Effector memory CD8-positive, alpha-beta T cell (primary cell): ENCODE data around the gene SLCO3A1.

Experiments
- ATAC-seq: fragments of 150-1000 bp; cut with Tn5 transposase; replicated peaks from 2 replicates; pipeline ENCODE4 v1.10.0; 2021; ENCODE audit warnings: mild to moderate bottlenecking, moderate library complexity
- DNase-seq, 3 experiments: peaks; one replicate each; pipeline ENCODE4 v3.0.0; 2021
- H3K27ac Mint-ChIP-seq, 2 donors: one replicate each; pipeline ENCODE4 v1.8.0; 2022; ENCODE audit warnings: mild to moderate bottlenecking in 2 of 2, mixed read lengths in 2 of 2, moderate library complexity in 2 of 2
- H3K27me3 Mint-ChIP-seq, 2 donors: one replicate each; pipeline ENCODE4 v1.8.0; 2022; ENCODE audit warnings: mixed read lengths in 2 of 2
- H3K36me3 Mint-ChIP-seq: one replicate; pipeline ENCODE4 v1.8.0; 2022; ENCODE audit warnings: mild to moderate bottlenecking, moderate library complexity, mixed read lengths; ENCODE audit not compliant: insufficient read depth
- H3K4me1 Mint-ChIP-seq, 2 donors: one replicate each; pipeline ENCODE4 v1.8.0; 2022; ENCODE audit warnings: low read depth in 2 of 2, mixed read lengths in 2 of 2
- H3K4me3 Mint-ChIP-seq, 2 donors: one replicate each; pipeline ENCODE4 v1.8.0; 2022; ENCODE audit warnings: mild to moderate bottlenecking in 2 of 2, mixed read lengths in 2 of 2, moderate library complexity in 2 of 2
- H3K9me3 Mint-ChIP-seq, 2 donors: one replicate each; pipeline ENCODE4 v1.8.0; 2022; ENCODE audit warnings: mixed read lengths in 2 of 2

Gene SLCO3A1

DNA sequence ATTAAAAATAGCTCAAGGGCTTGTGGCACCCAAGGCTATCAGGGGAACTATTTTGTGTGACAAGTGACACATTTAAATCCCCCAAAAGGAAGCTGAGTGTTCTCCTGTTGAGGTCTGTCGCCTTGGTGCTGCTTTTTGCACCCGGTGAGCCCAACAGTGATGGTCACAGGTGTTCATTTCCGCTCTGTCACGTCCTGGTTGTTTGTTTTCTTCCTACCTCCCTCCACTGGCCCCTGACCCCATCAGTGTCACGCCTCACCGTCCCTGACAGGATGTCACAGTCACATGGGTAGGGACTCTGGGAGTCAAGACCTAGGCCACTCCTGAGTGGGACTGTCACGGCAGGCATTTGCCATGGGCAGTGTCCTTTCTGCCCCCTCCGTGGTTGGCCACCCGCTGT is 11.2 kb downstream of the SLCO3A1 start:
- Mint-ChIP-seq H3K9me3 (no peaks in the 10 kb centered on the region), H3K27ac (peak overlapping the region; percentile 46 to 61), H3K27me3 (no peaks in the 10 kb centered on the region), H3K4me3 (peak overlapping the region; percentile 9 to 38), H3K36me3 (peaks cover 5% of the 10 kb centered on the region), H3K4me1 (peaks cover 49 to 64% of the 10 kb centered on the region in 2 donors)
- ATAC-seq (peak; percentile 84), DNase-seq (peak in 2 of 3 experiments; percentile 14 to 16)

DNA sequence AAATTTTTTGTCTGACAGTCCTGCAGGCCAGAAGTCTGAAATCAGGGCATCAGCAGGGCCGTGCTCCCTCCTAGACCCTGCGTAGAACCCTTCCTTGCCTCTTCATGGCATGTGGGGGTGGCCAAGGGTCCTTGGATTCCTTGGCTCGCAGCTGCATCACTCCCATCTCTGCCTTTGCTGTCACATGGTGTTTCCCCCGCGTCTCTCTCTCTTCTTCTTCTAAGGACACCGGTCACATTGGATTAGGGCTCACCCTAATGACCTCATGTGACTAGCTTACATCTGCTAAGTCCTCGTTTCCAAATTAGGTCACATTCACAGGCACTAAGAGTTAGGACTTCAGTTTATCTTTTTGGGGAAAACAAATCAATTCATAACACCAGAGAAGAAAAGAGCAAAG is 12.0 kb downstream of the SLCO3A1 start:
- DNase-seq (no peak), ATAC-seq (no peak)
- Mint-ChIP-seq H3K4me1 (peaks cover 53 to 63% of the 10 kb centered on the region in 2 donors), H3K9me3 (no peaks in the 10 kb centered on the region), H3K27ac (peak overlapping the region; percentile 46 to 61), H3K27me3 (no peaks in the 10 kb centered on the region), H3K36me3 (peaks cover 5% of the 10 kb centered on the region), H3K4me3 (no peak overlapping the region)

DNA sequence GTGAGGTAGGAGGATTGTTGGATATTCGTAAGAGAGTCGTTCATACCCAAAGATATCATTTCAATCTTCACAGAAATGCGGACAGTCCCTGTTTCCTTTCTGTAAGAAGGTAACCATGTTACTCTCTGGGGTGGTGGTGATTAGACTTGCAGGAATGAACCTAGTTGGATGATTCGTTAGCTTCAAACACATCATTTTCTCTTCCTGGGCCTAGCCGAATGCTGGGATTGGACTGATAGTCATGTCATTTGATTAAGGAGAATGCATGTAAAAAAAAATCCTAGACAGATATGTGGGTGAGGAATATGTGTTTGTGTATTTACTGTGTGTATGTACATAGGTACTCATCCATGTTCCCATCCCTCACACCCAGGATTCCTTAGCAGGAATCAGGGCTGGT is 12.4 kb downstream of the SLCO3A1 start:
- Mint-ChIP-seq H3K27me3 (no peaks in the 10 kb centered on the region), H3K4me1 (peaks cover 57 to 64% of the 10 kb centered on the region in 2 donors), H3K27ac (peak overlapping the region; percentile 46 to 61), H3K4me3 (no peak overlapping the region), H3K36me3 (peaks cover 5% of the 10 kb centered on the region), H3K9me3 (no peaks in the 10 kb centered on the region)
- no peak for DNase-seq
- ATAC-seq: no peak

DNA sequence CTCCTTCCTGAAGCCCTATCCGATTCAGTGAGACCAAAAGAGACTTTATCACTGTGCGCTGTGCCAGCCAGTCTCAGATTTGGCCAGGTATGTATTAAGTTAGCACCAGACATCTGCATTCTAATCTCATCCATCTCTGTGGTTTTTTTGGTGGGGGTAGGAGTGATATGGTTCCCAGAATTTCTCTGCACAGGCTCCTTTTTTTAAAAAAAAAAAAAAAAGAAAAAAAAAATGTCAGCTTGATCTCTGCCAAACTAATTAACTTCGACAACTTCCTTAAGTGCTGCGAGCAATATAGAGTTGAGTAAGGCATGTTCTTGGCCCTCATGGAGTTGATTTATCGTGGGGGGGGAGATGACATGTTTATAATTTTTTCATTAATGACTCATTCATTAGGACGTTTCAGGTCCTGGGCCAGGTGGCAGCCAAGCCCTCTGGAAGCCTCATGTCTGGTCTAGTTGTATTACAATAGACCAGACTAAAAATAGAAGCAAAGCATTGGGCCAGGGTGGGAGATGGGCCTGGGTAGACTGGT is 12.9 kb downstream of the SLCO3A1 start:
- Mint-ChIP-seq H3K9me3 (no peaks in the 10 kb centered on the region), H3K4me3 (no peak overlapping the region), H3K27ac (peak overlapping the region; percentile 61 to 76), H3K36me3 (peaks cover 5% of the 10 kb centered on the region), H3K27me3 (no peaks in the 10 kb centered on the region), H3K4me1 (peaks cover 62 to 66% of the 10 kb centered on the region in 2 donors)
- no peak for ATAC-seq
- DNase-seq: no peak

DNA sequence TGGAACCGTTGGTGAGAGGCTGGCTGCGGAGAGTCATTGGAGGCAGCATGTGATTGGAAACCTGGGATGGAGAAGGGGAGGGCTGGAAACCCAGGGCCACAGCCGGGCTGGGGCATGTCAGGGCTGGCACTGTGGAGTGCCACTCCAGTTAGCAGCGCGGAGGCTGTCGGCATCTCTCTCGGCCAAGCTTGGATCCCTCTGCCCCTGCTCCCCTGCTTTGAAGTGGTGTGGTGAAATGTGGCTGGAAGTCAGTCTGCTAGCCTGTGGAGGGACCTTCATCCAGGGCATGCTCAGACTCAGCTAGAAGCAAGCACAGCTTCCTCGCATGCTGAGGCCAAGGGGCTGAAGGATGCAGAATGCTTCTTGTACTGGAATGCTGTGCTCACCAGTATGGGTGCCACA is 13.5 kb downstream of the SLCO3A1 start:
- peaks cover 5% of the 10 kb centered on the region for H3K36me3 Mint-ChIP-seq
- no peaks in the 10 kb centered on the region for H3K9me3 Mint-ChIP-seq
- ATAC-seq (no peak), DNase-seq (no peak)
- peak overlapping the region in 1 of 2 donors; percentile 76 for H3K27ac Mint-ChIP-seq
- peaks cover 65 to 67% of the 10 kb centered on the region in 2 donors for H3K4me1 Mint-ChIP-seq
- no peak overlapping the region for H3K4me3 Mint-ChIP-seq
- H3K27me3 Mint-ChIP-seq: no peaks in the 10 kb centered on the region

DNA sequence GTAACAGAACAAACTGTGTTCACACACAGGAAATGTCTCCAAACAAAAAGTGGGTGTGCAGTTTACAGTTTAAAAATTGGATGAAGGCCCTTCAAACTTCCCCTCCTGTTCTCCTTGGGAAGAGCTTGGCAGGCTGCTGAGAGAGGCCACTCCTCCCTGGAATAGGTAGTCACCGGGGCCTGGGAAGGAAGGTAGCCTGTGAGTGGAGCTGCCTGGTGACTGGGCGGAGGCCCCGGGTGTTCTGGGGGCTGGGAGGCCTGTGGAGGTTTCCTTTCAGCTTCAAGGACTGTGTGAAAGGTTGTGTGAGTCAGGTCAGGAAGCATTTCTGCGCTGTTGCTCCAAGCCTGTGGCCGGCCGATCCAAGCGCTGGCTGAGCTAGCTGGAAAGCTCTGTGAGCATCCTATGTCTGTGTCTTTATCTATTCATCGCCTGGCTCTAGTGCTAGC is 14.1 kb downstream of the SLCO3A1 start:
- Mint-ChIP-seq H3K27me3 (no peaks in the 10 kb centered on the region), H3K27ac (no peak overlapping the region), H3K36me3 (peaks cover 5% of the 10 kb centered on the region), H3K9me3 (no peaks in the 10 kb centered on the region), H3K4me3 (peak overlapping the region in 1 of 2 donors; percentile 27), H3K4me1 (peaks cover 63 to 69% of the 10 kb centered on the region in 2 donors)
- no peak for ATAC-seq
- no peak for DNase-seq

DNA sequence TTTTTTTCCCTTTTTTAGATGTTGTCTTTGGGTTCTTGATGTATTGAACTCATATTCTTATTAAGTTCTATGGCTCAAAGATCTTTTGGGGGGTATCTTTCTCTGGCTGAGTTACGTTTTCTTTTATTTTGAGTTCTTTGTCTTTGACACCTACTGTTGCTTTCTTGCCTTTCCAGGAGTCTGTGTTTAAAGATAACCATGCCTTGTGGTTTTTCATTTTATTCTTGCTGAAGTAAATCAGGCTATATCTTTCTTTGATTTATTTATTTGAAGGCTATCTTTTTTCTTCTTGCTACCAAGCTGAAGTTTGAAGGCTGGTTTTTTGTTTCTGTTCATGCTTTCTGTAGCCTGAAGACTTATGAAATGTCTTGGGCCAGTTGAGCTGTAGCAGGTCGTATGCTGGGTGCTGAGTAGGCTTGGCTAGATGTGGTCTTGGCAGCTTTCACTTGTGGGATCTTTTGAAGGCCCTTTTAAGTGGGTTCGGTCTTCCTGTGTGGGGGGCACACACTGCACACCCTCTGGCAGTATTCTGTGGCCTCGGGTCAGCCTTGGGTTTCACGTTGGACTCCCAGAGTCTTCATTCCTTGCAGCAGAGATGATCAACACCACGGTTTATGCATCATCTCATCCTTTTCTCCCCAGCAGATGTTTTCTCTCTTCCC is 17.5 kb downstream of the SLCO3A1 start:
- peak overlapping the region; percentile 26 to 46 for H3K4me3 Mint-ChIP-seq
- peak; percentile 61 for ATAC-seq

DNA sequence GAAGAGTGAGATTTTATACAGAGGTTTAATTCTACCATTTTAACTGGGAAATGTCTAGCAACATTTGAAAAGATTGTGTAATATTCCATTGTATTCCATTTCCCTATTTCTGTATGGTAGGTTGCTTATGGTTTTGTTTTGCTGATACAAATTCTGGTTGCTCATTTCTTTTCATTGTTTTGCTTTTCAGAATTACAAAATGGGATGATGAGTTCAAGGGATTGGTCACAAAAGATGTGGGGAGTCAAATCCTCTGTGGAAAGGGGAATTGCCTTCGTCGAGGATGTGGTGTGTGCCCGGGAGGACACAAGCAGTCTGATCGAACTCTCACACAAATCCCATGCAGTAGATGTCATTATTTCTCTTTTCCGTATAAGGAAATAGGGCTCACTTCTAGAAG is 18.3 kb downstream of the SLCO3A1 start:
- Mint-ChIP-seq H3K9me3 (no peaks in the 10 kb centered on the region), H3K4me1 (peaks cover 38 to 55% of the 10 kb centered on the region in 2 donors), H3K4me3 (peak overlapping the region in 1 of 2 donors; percentile 20), H3K27ac (peak overlapping the region; percentile 24 to 26), H3K36me3 (peaks cover 5% of the 10 kb centered on the region), H3K27me3 (no peaks in the 10 kb centered on the region)
- no peak for DNase-seq
- ATAC-seq: no peak

More for the DNA sequence above, 17.5 kb downstream of the SLCO3A1 start:
- H3K36me3 Mint-ChIP-seq: peaks cover 8% of the 10 kb centered on the region
- H3K27me3 Mint-ChIP-seq: no peaks in the 10 kb centered on the region
- H3K4me1 Mint-ChIP-seq: peaks cover 45 to 61% of the 10 kb centered on the region in 2 donors
- H3K27ac Mint-ChIP-seq: peak overlapping the region; percentile 24 to 26
- DNase-seq: no peak
- H3K9me3 Mint-ChIP-seq: no peaks in the 10 kb centered on the region

DNA sequence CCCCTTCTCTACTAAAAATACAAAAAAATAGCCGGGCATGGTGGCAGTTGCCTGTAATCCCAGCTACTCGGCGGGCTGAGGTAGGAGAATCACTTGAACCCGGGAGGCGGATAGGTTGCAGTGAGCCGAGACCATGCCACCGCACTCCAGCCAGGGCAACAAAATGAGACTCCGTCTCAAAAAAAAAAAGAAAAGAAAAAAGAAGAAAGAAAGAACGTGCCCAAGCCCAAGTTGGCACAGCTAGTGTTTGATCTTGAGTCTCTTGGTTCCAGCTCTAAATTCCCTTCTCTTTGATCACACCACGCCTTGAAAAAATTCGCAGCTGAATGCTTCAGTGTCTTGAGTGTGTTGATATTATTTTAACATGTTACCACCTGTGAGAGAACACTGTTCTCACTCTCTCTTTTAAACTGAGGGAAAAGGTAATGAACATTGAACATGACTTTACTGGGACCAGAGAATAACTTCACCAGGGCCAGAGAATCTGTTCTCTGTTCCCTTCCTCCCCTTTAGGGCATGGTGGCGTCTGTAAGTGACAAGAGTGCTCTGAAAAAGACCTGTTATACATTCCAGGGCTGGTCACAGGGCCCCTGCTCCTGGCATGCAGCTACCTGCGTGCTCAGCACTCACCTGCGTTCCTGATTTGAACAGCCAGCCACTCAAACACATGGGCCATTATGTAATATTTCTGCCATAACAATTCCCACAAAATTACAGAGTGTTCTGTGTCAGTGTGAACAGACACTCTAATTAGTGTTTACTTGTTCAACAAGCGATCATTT is 19.0 kb downstream of the SLCO3A1 start:
- DNase-seq: no peak
- no peak for ATAC-seq
- Mint-ChIP-seq H3K27me3 (no peaks in the 10 kb centered on the region), H3K9me3 (no peaks in the 10 kb centered on the region), H3K4me1 (peaks cover 37 to 56% of the 10 kb centered on the region in 2 donors), H3K36me3 (peaks cover 5% of the 10 kb centered on the region), H3K4me3 (no peak overlapping the region), H3K27ac (no peak overlapping the region)

DNA sequence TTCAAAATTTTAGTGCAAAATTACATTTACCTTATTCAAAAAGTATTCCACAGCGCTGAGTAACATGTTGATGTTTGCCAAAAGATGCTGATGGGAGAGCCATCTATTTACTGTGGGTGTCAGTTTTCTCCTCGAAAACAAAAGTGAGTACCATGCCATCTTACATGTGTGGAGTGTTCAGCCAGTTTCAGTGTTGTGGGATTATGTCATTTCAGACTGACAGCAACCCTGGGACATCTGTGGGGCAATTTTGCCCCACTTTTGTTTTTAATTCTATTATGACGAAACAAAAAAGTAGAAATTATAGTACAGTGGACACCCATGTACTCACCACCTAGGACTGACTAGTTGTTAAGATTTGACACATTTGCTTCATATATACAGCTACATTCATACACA is 19.6 kb downstream of the SLCO3A1 start:
- Mint-ChIP-seq H3K9me3 (no peaks in the 10 kb centered on the region), H3K4me3 (no peak overlapping the region), H3K27ac (peak overlapping the region in 1 of 2 donors; percentile 4), H3K36me3 (peaks cover 5% of the 10 kb centered on the region), H3K4me1 (peaks cover 36 to 54% of the 10 kb centered on the region in 2 donors), H3K27me3 (no peaks in the 10 kb centered on the region)
- no peak for ATAC-seq
- DNase-seq: no peak

DNA sequence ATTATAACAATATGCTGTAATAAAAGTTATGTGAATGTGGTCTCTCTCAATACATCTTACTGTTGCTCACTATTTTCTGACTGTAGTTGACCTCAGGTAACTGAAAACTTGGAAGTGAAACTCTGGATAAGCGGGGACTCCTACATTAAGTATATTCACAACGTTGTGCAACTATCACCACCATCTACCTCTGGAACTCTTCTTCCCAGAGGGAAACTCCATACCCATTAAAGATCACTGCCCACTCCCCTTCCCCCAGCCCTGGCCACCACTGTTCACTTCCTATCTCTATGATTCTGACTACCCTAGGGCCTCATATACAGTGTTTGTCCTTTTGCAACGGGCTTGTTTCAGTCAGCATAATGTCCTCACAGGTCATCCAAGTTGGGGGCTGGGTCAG is 20.7 kb downstream of the SLCO3A1 start:
- Mint-ChIP-seq H3K36me3 (peaks cover 3% of the 10 kb centered on the region), H3K4me1 (peaks cover 38 to 61% of the 10 kb centered on the region in 2 donors), H3K27ac (peak overlapping the region in 1 of 2 donors; percentile 87), H3K4me3 (no peak overlapping the region), H3K9me3 (no peaks in the 10 kb centered on the region), H3K27me3 (no peaks in the 10 kb centered on the region)
- ATAC-seq (no peak), DNase-seq (no peak)

DNA sequence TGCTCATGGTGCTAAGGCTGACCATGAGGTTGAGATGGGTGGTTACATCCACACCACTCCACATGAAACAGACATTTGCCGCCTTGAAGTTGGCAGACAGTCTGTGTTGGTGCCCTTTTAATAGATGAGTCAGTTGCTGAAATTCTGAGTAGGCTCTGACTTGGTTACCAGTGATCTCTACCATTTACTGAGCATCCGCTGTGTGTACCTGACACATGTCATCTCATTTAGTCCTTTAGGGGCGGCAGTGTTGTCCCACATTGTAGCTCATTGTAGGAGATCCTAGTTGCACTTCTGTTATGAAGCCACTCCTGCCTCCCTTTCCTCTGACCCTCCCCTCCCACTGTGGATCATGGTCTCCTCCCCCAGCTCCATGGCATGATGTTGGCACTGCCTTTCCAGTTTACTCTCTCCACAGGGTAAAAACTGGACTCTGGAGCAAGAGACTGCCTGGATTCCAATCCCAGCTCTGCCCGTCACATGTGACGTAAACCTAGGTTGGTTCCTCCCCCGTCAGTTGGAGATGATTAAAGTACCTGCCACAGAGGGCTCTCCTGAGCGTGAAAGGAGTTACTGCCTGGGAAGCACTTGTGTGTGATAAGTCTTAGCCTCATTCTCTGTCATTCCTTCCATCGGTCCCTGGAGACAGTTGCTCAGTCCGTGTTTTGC is 21.6 kb downstream of the SLCO3A1 start:
- Mint-ChIP-seq H3K4me1 (peaks cover 33 to 59% of the 10 kb centered on the region in 2 donors), H3K36me3 (peaks cover 6% of the 10 kb centered on the region), H3K27me3 (no peaks in the 10 kb centered on the region), H3K27ac (peak overlapping the region in 1 of 2 donors; percentile 87), H3K9me3 (no peaks in the 10 kb centered on the region), H3K4me3 (no peak overlapping the region)
- no peak for DNase-seq
- ATAC-seq: no peak

DNA sequence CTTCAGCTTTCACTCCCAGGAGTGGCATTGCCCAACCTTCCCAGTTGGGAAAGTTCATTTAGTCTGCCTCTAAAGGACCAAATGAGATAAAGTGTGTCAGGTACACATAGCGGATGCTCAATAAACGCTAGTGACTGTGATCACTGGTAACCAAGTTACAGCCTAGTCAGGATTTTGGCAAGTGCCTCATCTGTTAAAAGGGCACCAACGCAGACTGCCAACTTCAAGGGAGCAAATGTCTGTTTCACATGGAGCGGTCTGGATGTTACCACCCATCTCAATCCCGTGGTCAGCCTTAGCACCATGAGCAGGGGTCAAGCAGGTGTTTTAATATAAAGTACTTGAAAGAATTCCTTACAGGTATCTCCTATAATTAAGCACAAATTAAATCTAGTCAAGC is 22.7 kb downstream of the SLCO3A1 start:
- no peaks in the 10 kb centered on the region for H3K9me3 Mint-ChIP-seq
- H3K36me3 Mint-ChIP-seq: peaks cover 6% of the 10 kb centered on the region
- H3K27ac Mint-ChIP-seq: no peak overlapping the region
- H3K4me3 Mint-ChIP-seq: no peak overlapping the region
- H3K27me3 Mint-ChIP-seq: no peaks in the 10 kb centered on the region
- DNase-seq (no peak), ATAC-seq (no peak)
- peaks cover 34 to 60% of the 10 kb centered on the region in 2 donors for H3K4me1 Mint-ChIP-seq
